IPS-15b (cell line): Measurements from ENCODE around the gene FBXW8.

Source experiments
- H3K27me3 ChIP-seq: one replicate; pipeline ENCODE4 v1.6.1; 2013; ENCODE audit warnings: low read length; ENCODE audit not compliant: control insufficient read depth, insufficient read depth
- H3K36me3 ChIP-seq: one replicate; pipeline ENCODE4 v1.6.1; 2013; ENCODE audit warnings: low read length; ENCODE audit not compliant: control insufficient read depth, insufficient read depth
- H3K4me1 ChIP-seq: one replicate; pipeline ENCODE4 v1.6.1; 2013; ENCODE audit warnings: mild to moderate bottlenecking, low read length; ENCODE audit not compliant: control insufficient read depth, insufficient read depth
- H3K4me3 ChIP-seq: one replicate; pipeline ENCODE4 v1.5.1; 2013; ENCODE audit warnings: low read depth, low read length
- H3K9ac ChIP-seq: one replicate; pipeline ENCODE4 v1.6.1; 2013; ENCODE audit warnings: low read depth, mild to moderate bottlenecking, low read length
- H3K9me3 ChIP-seq: one replicate; pipeline ENCODE4 v1.6.1; 2013; ENCODE audit warnings: mild to moderate bottlenecking, low read length; ENCODE audit not compliant: control insufficient read depth, insufficient read depth

Gene FBXW8

DNA sequence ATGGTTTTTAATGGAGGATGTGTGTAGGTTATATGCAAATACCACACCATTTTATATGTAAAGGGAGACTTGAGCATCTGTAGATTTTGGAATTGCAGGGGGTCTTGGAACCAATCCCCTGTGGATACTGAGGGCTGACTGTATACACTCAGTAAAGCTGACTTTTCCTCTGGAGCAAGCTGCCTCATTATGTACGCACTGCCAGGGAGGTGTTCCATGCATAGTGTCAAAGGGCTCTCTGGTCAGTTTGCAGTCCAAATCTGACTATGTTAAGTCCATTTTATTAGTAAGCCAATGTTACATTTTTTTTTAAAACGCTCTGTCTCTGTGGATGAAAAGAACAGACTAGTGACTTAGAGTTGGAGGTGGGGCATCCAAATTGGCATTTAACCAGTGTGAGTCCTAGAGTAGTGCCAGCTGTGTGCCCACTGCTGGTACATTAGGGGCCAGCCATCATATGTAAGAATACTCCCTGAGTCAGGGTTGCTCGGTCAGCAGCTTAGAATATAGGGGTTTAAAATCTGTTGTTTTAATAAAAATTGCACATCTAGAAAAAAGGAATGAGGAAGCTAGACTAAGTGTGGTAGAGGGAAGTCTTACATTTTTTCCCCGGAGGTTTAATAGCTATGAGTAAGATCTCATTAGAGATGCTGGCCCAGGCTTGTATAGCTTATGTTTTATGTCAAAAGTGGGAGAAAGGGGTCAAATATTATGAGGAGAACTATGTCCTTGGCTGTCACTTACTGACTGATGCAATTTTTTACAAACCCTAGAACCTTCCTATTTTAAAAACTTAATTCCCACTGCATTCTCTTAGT, 101.4 kb downstream of the FBXW8 start:
- no peaks in the 10 kb centered on the region for H3K27me3 ChIP-seq
- peaks cover 19% of the 10 kb centered on the region for H3K4me1 ChIP-seq
- no peak overlapping the region for H3K9ac ChIP-seq
- H3K4me3 ChIP-seq, result no peak overlapping the region
- no peaks in the 10 kb centered on the region for H3K36me3 ChIP-seq
- H3K9me3 ChIP-seq, result no peaks in the 10 kb centered on the region

- no peaks in the 10 kb centered on the region for H3K27me3 ChIP-seq
- no peaks in the 10 kb centered on the region for H3K36me3 ChIP-seq
- no peak overlapping the region for H3K4me3 ChIP-seq
- H3K9ac ChIP-seq, result no peak overlapping the region
- no peaks in the 10 kb centered on the region for H3K9me3 ChIP-seq
- peaks cover 19% of the 10 kb centered on the region for H3K4me1 ChIP-seq
Measured at GRCh38 chr12:117013726-117014125, 103.0 kb downstream of the FBXW8 start.

- H3K27me3 ChIP-seq, result no peaks in the 10 kb centered on the region
- H3K9ac ChIP-seq, result no peak overlapping the region
- H3K4me1 ChIP-seq, result peaks cover 17% of the 10 kb centered on the region
- H3K9me3 ChIP-seq, result no peaks in the 10 kb centered on the region
- no peaks in the 10 kb centered on the region for H3K36me3 ChIP-seq
- no peak overlapping the region for H3K4me3 ChIP-seq
Measured at GRCh38 chr12:117014342-117014887, 103.7 kb downstream of the FBXW8 start.

- Histone ChIP-seq H3K36me3 (no peaks in the 10 kb centered on the region), H3K4me1 (peaks cover 7% of the 10 kb centered on the region)
Measured at GRCh38 chr12:117015811-117016210, 105.1 kb downstream of the FBXW8 start.

GRCh38 chr12:117017807-117018206, 107.1 kb downstream of the FBXW8 start:
- H3K36me3 ChIP-seq, result no peaks in the 10 kb centered on the region
- no peak overlapping the region for H3K9ac ChIP-seq
- H3K4me3 ChIP-seq, result no peak overlapping the region
- H3K4me1 ChIP-seq, result no peaks in the 10 kb centered on the region
- H3K27me3 ChIP-seq, result no peaks in the 10 kb centered on the region
- H3K9me3 ChIP-seq, result no peaks in the 10 kb centered on the region

More at GRCh38 chr12:117015811-117016210, 105.1 kb downstream of the FBXW8 start:
- Histone ChIP-seq H3K27me3 (no peaks in the 10 kb centered on the region), H3K4me3 (no peak overlapping the region), H3K9ac (no peak overlapping the region), H3K9me3 (no peaks in the 10 kb centered on the region)

DNA sequence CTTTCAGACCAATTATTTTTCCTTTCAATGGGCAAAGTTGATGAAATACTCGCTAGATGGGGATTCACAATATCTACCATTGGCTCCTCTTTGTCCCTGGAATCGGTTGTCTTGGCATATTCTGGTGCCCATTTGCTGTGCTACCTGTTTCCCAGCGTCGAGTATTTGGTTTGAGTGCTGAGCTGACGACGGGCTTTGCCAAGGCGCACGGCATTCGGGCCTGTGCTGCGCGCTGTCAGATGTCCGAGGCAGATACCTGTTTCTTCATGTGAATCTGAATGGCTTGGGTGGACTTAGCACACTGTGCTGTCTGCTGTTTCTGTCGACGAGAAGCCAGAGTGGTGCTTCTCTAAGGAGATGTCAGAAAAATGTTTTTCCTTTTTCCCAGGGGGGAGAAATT, 107.5 kb downstream of the FBXW8 start:
- Histone ChIP-seq H3K4me3 (no peak overlapping the region), H3K9ac (no peak overlapping the region), H3K9me3 (no peaks in the 10 kb centered on the region), H3K4me1 (no peaks in the 10 kb centered on the region), H3K36me3 (no peaks in the 10 kb centered on the region), H3K27me3 (no peaks in the 10 kb centered on the region)

DNA sequence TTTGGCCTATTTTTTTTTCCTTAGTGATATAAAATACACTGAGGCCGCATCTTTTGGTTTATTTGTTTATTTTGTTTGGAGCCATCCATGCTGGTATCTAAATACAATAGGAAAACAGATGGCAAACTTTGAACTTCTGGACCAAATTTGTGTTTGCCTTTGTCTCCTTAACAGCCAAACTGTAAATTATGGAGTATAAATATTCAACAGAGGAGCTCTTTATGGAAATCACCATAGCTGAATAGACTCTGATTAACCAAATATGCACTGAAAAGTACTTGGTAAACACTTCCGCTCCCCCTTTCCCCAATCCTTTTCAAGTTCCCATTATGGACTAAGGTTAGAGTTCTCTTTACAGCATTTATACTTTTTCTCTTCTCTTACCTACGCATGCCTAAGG, 107.9 kb downstream of the FBXW8 start:
- Histone ChIP-seq H3K9ac (no peak overlapping the region), H3K4me3 (no peak overlapping the region), H3K36me3 (no peaks in the 10 kb centered on the region), H3K4me1 (no peaks in the 10 kb centered on the region), H3K9me3 (no peaks in the 10 kb centered on the region), H3K27me3 (no peaks in the 10 kb centered on the region)

- no peak overlapping the region for H3K4me3 ChIP-seq
- H3K4me1 ChIP-seq, result no peaks in the 10 kb centered on the region
- H3K9me3 ChIP-seq, result no peaks in the 10 kb centered on the region
- H3K36me3 ChIP-seq, result peaks cover 4% of the 10 kb centered on the region
- H3K27me3 ChIP-seq, result no peaks in the 10 kb centered on the region
- no peak overlapping the region for H3K9ac ChIP-seq
Measured at GRCh38 chr12:117019866-117020265, 109.1 kb downstream of the FBXW8 start.

DNA sequence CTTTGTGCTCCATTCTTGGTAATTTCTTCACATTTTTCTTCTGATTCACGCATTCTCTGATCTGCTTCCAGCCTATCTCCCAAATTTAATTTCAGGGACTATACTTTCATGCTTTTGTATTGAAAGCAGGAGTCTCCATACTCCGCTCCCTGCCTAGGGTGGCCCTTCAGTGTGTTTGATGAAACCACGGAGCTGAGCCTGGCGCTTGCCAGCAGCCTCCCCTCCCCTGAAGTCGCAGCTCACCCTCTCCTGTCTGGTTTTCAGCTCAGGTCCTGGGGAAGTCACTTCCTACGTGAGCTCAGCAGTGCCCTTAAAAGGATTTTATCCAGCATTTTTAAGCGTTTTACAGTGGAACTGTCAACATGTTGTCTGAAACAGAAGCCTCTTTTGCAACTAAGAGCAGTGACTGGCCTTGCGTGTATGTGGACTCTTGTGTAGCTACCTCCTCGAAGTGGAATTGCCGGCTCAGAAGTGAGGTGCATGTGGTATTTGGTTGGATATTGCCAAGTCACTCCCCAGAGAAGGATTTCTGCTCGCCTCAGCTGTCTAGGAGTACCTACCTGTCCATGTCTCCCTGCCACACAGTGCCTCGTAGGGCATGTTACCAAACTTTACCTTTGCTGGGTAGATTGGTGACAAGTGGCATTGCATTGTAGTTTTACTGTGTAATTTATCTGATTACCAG, 109.9 kb downstream of the FBXW8 start:
- Histone ChIP-seq H3K4me3 (no peak overlapping the region), H3K9me3 (no peaks in the 10 kb centered on the region), H3K9ac (no peak overlapping the region), H3K36me3 (peaks cover 8% of the 10 kb centered on the region), H3K27me3 (no peaks in the 10 kb centered on the region), H3K4me1 (no peaks in the 10 kb centered on the region)

GRCh38 chr12:117022465-117022864, 111.7 kb downstream of the FBXW8 start:
- H3K4me3 ChIP-seq, result no peak overlapping the region
- no peaks in the 10 kb centered on the region for H3K9me3 ChIP-seq
- H3K9ac ChIP-seq, result no peak overlapping the region
- no peaks in the 10 kb centered on the region for H3K4me1 ChIP-seq
- H3K36me3 ChIP-seq, result peaks cover 20% of the 10 kb centered on the region
- no peaks in the 10 kb centered on the region for H3K27me3 ChIP-seq

DNA sequence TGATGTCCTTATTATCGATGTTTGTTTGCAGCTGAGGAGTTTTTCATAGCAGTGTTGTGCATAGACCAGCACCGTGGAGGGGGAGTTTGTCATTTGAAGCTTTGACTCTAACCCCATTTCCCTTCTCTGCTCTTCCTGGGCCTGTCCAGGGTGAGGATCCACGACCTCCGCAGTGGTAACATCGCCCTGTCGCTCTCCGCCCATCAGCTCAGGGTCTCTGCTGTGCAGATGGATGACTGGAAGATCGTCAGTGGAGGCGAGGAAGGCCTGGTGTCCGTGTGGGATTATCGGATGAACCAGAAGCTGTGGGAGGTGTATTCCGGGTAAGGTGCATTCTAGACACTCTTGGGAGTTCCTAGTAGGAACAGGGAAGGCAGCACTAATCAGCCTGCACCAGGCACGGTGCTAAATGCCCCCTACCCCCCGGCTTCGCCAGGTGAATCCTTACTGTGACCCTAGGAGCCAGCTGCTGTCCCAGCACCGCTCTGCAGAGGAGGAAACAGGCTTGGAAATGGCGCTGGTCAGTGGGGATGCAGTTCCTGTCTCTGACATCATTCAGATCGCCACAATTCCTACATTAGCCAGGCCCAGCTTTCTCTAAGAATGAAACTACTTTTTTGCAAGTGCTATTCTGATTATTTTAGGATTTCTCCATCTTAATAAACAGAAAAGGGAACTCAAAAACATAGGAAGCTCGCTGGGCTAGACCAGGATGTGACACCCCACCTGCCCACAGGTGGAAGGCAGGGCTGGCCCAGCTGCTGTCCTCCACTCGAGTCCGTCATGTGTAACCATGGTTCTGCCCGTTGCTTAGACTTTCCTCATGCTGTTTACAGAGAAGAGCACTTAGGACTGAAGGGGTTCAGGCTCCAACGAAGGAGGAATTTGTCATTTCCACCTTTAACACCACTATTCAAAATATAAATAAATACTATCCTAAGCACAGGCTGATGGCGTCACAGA, 113.5 kb downstream of the FBXW8 start:
- H3K9ac ChIP-seq, result no peak overlapping the region
- peaks cover 30% of the 10 kb centered on the region for H3K36me3 ChIP-seq
- no peaks in the 10 kb centered on the region for H3K4me1 ChIP-seq
- no peak overlapping the region for H3K4me3 ChIP-seq
- H3K27me3 ChIP-seq, result no peaks in the 10 kb centered on the region
- no peaks in the 10 kb centered on the region for H3K9me3 ChIP-seq
